OCI-LY1 (cell line): ENCODE measurements around the gene DHRS9.
A peak's percentile ranks its signal among the peaks of the same experiment; 100 is the strongest.
"Not testable (repeated sequence)": the region's sequence is repeated elsewhere in the genome, so short reads cannot be mapped to it uniquely, and the experiment has no call there.

ENCODE experiments used
- H2AFZ ChIP-seq: fragments of 200-600 bp; sonication (generic), shearing (Covaris generic); 2 replicates; pipeline ENCODE4 v1.6.0; 2014; ENCODE audit warnings: antibody characterized with exemption, mild to moderate bottlenecking, low read length
- H3F3A ChIP-seq: fragments of 200-600 bp; sonication (generic), shearing (Covaris generic); 2 replicates; pipeline ENCODE4 v1.6.0; 2014; ENCODE audit warnings: mild to moderate bottlenecking, antibody characterized with exemption, low read length, moderate library complexity; ENCODE audit not compliant: insufficient read depth
- H3K27ac ChIP-seq: fragments of 200-600 bp; sonication (generic); 2 replicates; pipeline ENCODE4 v1.5.1; 2014; ENCODE audit warnings: low read length, mixed run types, mild to moderate bottlenecking, low read depth; ENCODE audit not compliant: poor library complexity, severe bottlenecking
- H3K27me3 ChIP-seq: fragments of 200-600 bp; sonication (generic); 2 replicates; pipeline ENCODE4 v1.6.0; 2014; ENCODE audit warnings: antibody characterized with exemption, mild to moderate bottlenecking, low read length, moderate library complexity; ENCODE audit not compliant: insufficient read depth
- H3K36me3 ChIP-seq: fragments of 200-600 bp; sonication (generic); 2 replicates; pipeline ENCODE4 v1.6.1; 2014; ENCODE audit warnings: mild to moderate bottlenecking, antibody characterized with exemption, low read length, moderate library complexity, mixed read lengths; ENCODE audit not compliant: insufficient read depth
- H3K4me1 ChIP-seq: fragments of 200-600 bp; sonication (generic); 2 replicates; pipeline ENCODE4 v1.5.1; 2014; ENCODE audit warnings: mild to moderate bottlenecking, low read length, moderate library complexity; ENCODE audit not compliant: insufficient read depth, severe bottlenecking
- H3K4me2 ChIP-seq: fragments of 200-600 bp; sonication (generic), shearing (Covaris generic); 2 replicates; pipeline ENCODE4 v1.6.1; 2014; ENCODE audit warnings: low read length
- H3K4me3 ChIP-seq: fragments of 200-600 bp; sonication (generic); 2 replicates; pipeline ENCODE4 v1.5.1; 2014; ENCODE audit warnings: low read length, low read depth, mild to moderate bottlenecking, mixed read lengths; ENCODE audit not compliant: poor library complexity, severe bottlenecking
- H3K79me2 ChIP-seq: fragments of 200-600 bp; shearing (Covaris generic); 2 replicates; pipeline ENCODE4 v1.6.1; 2016; ENCODE audit warnings: mixed run types, low read length, mixed read lengths; ENCODE audit not compliant: insufficient read depth
- H3K9ac ChIP-seq: fragments of 200-600 bp; sonication (generic), shearing (Covaris generic); 2 replicates; pipeline ENCODE4 v1.6.1; 2014; ENCODE audit warnings: mild to moderate bottlenecking, low read length, mixed read lengths
- H3K9me2 ChIP-seq: fragments of 200-600 bp; sonication (generic), shearing (Covaris generic); 2 replicates; pipeline ENCODE4 v1.6.1; 2014; ENCODE audit warnings: low read depth, mild to moderate bottlenecking, low read length, mixed read lengths
- H3K9me3 ChIP-seq: fragments of 200-600 bp; shearing (Covaris generic); 2 replicates; pipeline ENCODE4 v1.6.1; 2014; ENCODE audit warnings: low read length, mixed read lengths
- H4K20me1 ChIP-seq: fragments of 200-600 bp; sonication (generic), shearing (Covaris generic); 2 replicates; pipeline ENCODE4 v1.6.0; 2016; ENCODE audit warnings: mild to moderate bottlenecking, low read length; ENCODE audit not compliant: insufficient read depth
- EZH2 ChIP-seq: fragments of 200-600 bp; sonication (generic), shearing (Covaris generic); IDR thresholded peaks from 2 replicates; pipeline ENCODE4 v1.8.0; 2017; ENCODE audit warnings: borderline replicate concordance, mixed run types, mild to moderate bottlenecking, antibody characterized with exemption, low read length, moderate library complexity, mixed read lengths
- TF ChIP-seq, protein P1 (sequence below): fragments of 200-600 bp; sonication (generic), shearing (Covaris generic); IDR thresholded peaks from 2 replicates; pipeline ENCODE4 v1.5.1; 2017; ENCODE audit warnings: mild to moderate bottlenecking, antibody characterized with exemption, low read length, moderate library complexity, mixed read lengths

DHRS9 gene

DNA sequence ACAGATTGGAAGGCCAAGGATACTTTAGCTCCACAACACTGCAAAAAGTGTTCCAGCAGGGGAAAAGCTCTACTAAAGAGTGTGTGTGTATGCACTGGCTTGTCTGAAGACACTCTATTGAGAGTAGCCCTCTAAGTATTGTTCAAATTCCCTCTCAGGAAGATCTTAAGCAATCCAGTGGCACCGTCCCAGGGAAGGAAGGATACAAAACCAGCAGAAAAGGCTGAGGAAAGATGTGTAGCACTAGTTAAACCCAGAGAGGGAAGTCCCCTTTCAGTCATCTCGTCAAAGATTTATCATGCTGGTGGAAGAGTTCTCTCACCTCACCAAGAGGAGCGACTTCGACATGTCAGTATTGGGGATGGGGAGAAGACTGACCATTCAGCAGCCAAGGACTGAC lies 50.5 kb downstream of the DHRS9 start:
- H3K9me3 ChIP-seq: no peaks in the 10 kb centered on the region
- no peak overlapping the region for H3K4me3 ChIP-seq
- no peaks in the 10 kb centered on the region for H3K9me2 ChIP-seq
- H3F3A ChIP-seq: no peaks in the 10 kb centered on the region
- no peaks in the 10 kb centered on the region for H3K4me1 ChIP-seq
- H3K79me2 ChIP-seq: no peaks in the 10 kb centered on the region
- no peaks in the 10 kb centered on the region for H3K27me3 ChIP-seq
- no peaks in the 10 kb centered on the region for H3K36me3 ChIP-seq
- no peak overlapping the region for H2AFZ ChIP-seq
- no peaks in the 10 kb centered on the region for H4K20me1 ChIP-seq
- H3K27ac ChIP-seq: no peak overlapping the region
- H3K4me2 ChIP-seq: no peak overlapping the region
- no peak overlapping the region for H3K9ac ChIP-seq
- TF ChIP-seq EZH2: no peak
- TF ChIP-seq, protein P1, sequence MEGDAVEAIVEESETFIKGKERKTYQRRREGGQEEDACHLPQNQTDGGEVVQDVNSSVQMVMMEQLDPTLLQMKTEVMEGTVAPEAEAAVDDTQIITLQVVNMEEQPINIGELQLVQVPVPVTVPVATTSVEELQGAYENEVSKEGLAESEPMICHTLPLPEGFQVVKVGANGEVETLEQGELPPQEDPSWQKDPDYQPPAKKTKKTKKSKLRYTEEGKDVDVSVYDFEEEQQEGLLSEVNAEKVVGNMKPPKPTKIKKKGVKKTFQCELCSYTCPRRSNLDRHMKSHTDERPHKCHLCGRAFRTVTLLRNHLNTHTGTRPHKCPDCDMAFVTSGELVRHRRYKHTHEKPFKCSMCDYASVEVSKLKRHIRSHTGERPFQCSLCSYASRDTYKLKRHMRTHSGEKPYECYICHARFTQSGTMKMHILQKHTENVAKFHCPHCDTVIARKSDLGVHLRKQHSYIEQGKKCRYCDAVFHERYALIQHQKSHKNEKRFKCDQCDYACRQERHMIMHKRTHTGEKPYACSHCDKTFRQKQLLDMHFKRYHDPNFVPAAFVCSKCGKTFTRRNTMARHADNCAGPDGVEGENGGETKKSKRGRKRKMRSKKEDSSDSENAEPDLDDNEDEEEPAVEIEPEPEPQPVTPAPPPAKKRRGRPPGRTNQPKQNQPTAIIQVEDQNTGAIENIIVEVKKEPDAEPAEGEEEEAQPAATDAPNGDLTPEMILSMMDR: no peak

DNA sequence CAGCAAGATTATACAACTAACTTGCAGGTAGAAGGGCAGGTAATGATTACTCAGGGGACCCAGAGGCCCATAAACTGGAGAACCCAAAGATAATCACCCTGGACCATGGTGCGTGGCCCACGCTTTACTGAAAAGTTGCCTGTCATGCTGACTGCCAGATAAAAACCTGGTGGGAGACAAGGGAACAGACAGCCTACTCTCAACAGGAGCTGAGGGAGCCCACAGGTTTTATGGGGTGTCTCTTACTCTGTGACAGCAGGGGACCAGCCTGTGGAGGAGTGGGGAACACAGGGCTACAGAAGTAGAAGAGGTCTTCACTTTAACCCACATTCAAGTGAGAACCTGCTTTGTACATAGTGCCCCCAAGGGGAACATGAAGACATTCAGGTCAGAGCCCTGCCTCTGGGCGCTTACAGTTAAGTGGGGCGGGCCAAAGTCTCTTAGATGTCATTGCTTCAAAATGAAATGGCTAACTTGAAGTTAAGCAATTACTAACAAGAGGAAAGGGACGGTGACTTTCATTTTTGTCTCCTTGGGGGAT lies 60.4 kb downstream of the DHRS9 start:
- Histone ChIP-seq H3K4me2 (no peak overlapping the region), H3K4me1 (no peaks in the 10 kb centered on the region), H4K20me1 (no peaks in the 10 kb centered on the region), H3K4me3 (no peak overlapping the region), H3K9me3 (no peaks in the 10 kb centered on the region), H3K79me2 (no peaks in the 10 kb centered on the region), H2AFZ (no peak overlapping the region), H3K27ac (no peak overlapping the region), H3F3A (no peaks in the 10 kb centered on the region), H3K27me3 (no peaks in the 10 kb centered on the region), H3K36me3 (no peaks in the 10 kb centered on the region), H3K9ac (no peak overlapping the region), H3K9me2 (no peaks in the 10 kb centered on the region)
- TF ChIP-seq, protein P1: no peak

DNA sequence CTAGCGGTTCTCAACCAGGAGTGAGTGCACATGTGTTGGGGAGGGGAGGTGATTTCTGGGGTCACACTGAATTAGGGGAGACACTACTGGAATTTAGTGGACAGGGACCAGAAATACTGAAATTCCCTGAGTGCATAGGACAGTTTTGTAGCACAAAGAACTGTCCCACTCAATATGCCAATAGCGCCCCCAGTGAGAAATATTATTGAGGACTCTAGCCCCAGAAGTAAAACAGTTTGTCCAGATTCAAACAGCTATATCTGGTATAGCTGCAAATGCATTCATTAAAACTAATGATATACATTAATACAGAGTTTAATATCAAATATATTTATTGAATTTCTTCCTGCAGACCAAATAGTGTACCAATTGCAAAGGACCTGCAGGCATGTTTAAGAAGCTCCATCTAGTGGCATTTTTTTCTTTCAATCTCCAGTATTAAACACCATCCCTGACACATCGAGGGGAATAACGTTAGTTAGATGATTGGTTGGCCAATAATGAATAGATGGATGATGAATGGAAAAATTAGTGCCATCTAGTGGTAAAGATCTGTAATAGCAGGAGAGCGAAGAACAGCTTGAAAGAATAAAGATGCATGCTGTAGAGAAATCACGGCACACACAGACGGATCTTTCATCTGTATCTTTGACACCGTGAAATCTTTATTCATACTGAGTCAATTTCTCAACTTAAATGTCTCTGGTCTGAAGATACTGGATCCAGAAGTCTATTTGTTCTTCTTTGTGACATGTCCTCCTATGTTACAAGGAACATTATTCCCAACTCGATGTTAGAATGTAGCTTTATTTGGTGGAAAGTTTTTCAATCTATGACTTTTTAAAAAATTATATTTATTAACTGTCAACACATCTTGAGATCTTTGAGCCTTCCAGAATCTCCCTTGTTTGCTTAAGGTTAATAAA lies 62.5 kb downstream of the DHRS9 start:
- Histone ChIP-seq H3K27ac (no peak overlapping the region), H3F3A (no peaks in the 10 kb centered on the region), H3K36me3 (no peaks in the 10 kb centered on the region), H3K79me2 (no peaks in the 10 kb centered on the region), H3K4me3 (no peak overlapping the region), H3K9me2 (no peaks in the 10 kb centered on the region), H3K9ac (no peak overlapping the region), H4K20me1 (no peaks in the 10 kb centered on the region), H2AFZ (no peak overlapping the region), H3K9me3 (no peaks in the 10 kb centered on the region), H3K4me2 (no peak overlapping the region), H3K4me1 (no peaks in the 10 kb centered on the region), H3K27me3 (no peaks in the 10 kb centered on the region)
- TF ChIP-seq EZH2: no peak
- TF ChIP-seq, protein P1: peak; percentile 72

DNA sequence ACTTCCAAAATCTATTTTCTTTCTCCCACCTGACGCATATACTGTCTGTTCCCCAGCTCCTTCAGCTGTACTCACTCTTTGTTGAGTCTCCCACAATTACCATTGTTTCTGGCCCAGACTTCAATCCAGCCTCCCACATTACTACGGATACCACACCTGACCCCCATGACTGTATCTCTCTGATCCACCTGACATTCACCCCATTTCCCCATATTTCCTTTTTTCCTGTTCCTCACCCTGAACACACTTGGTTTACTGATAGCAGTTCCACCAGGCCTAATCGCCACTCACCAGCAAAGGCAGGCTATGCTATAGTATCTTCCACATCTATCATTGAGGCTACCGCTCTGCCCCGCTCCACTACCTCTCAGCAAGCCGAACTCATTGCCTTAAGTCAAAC lies 64.9 kb downstream of the DHRS9 start:
- not testable (repeated sequence) for H3K9me2 ChIP-seq, H4K20me1 ChIP-seq, H3K4me1 ChIP-seq, H2AFZ ChIP-seq, H3K4me2 ChIP-seq, H3K36me3 ChIP-seq, H3K9me3 ChIP-seq, H3K27ac ChIP-seq, H3K79me2 ChIP-seq, H3K27me3 ChIP-seq, H3K4me3 ChIP-seq, H3K9ac ChIP-seq, H3F3A ChIP-seq

DNA sequence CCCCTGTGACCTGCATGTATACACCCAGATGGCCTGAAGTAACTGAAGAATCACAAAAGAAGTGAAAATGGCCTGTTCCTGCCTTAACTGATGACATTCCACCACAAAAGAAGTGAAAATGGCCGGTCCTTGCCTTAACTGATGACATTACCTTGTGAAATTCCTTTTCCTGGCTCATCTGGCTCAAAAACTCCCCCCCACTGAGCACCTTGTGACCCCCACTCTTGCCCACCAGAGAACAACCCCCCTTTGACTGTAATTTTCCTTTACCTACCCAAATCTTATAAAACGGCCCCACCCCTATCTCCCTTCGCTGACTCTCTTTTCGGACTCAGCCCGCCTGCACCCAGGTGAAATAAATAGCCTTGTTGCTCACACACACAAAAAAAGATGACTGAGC lies 67.1 kb downstream of the DHRS9 start:
- not testable (repeated sequence) for H3K79me2 ChIP-seq, H4K20me1 ChIP-seq, H3K36me3 ChIP-seq, H3K9ac ChIP-seq, H3K4me2 ChIP-seq, H3F3A ChIP-seq, H3K27ac ChIP-seq, H3K9me3 ChIP-seq, H2AFZ ChIP-seq, H3K27me3 ChIP-seq, H3K9me2 ChIP-seq, H3K4me1 ChIP-seq, H3K4me3 ChIP-seq
